ENCODE data around the gene OGFRL1. TPM values are rescaled to one million over a fixed set of nuclear protein-coding genes. Genes with fewer than 3 reads are reported as not detected.

Gene OGFRL1
- total RNA-seq, 1 experiment from 2014 or later = 6.9 TPM

GRCh38 chr6:71246596-71246995 lies 42.0 kb upstream of the OGFRL1 start:
- Mint-ChIP-seq H3K27me3 (ENCODE audit: insufficient read depth, unreplicated experiment) (peaks cover 3% of the 10 kb centered on the region), H3K36me3 (ENCODE audit: insufficient read depth, unreplicated experiment) (no peaks in the 10 kb centered on the region), H3K4me3 (ENCODE audit: unreplicated experiment) (no peak overlapping the region), H3K27ac (ENCODE audit: unreplicated experiment) (no peak overlapping the region), H3K9me3 (ENCODE audit: unreplicated experiment) (no peaks in the 10 kb centered on the region), H3K4me1 (ENCODE audit: low read depth, unreplicated experiment) (peaks cover 7% of the 10 kb centered on the region)
- Histone ChIP-seq H3K4me3 (ENCODE audit: low read depth, low read length) (no peak overlapping the region), H3K27me3 (replicated peaks; ENCODE audit: control insufficient read depth, insufficient read depth, low read length) (no peaks in the 10 kb centered on the region), H3K9me3 (no peaks in the 10 kb centered on the region), H3K36me3 (ENCODE audit: control insufficient read depth, insufficient read depth, low read length) (no peaks in the 10 kb centered on the region), H3K4me1 (peaks cover 6% of the 10 kb centered on the region; the same call in 1 of the 2 replicates)
- POLR2A ChIA-PET = no interaction called here
- no peak for TF ChIP-seq CTCF (IDR thresholded peaks at IDR 0.05; ENCODE audit: insufficient read depth in 1 of 2, low read depth in 1 of 2, low read length in 1 of 2, severe bottlenecking in 1 of 2, unreplicated experiment in 1 of 2)
- DNase-seq = no peak
- BruUV-seq (replicated peaks) = no TSS peak
- intact Hi-C loops (cut with micrococcal nuclease; ENCODE audit: unreplicated experiment) = no loop called here
- CTCF ChIA-PET = no interaction called here

GRCh38 chr6:71248306-71248765 lies 40.3 kb upstream of the OGFRL1 start:
- H3K27me3 ChIP-seq (replicated peaks; ENCODE audit: control insufficient read depth, insufficient read depth, low read length) = no peaks in the 10 kb centered on the region
- no peak overlapping the region for H3K27ac Mint-ChIP-seq (ENCODE audit: unreplicated experiment)
- ChIA-PET CTCF (no interaction called here), POLR2A (no interaction called here)
- intact Hi-C loops (cut with micrococcal nuclease; ENCODE audit: unreplicated experiment) = no loop called here
- no peaks in the 10 kb centered on the region for H3K36me3 ChIP-seq (ENCODE audit: control insufficient read depth, insufficient read depth, low read length)
- no peaks in the 10 kb centered on the region for H3K9me3 ChIP-seq
- no peak overlapping the region for H3K4me3 ChIP-seq (ENCODE audit: low read depth, low read length)
- peak in 1 of 2 experiments; percentile 21 for DNase-seq
- no peak overlapping the region for H3K4me3 Mint-ChIP-seq (ENCODE audit: unreplicated experiment)
- no peak for TF ChIP-seq CTCF (IDR thresholded peaks at IDR 0.05; ENCODE audit: insufficient read depth in 1 of 2, low read depth in 1 of 2, low read length in 1 of 2, severe bottlenecking in 1 of 2, unreplicated experiment in 1 of 2)
- BruUV-seq (replicated peaks) = no TSS peak
- peaks cover 7% of the 10 kb centered on the region for H3K4me1 Mint-ChIP-seq (ENCODE audit: low read depth, unreplicated experiment)
- H3K4me1 ChIP-seq = peaks cover 6% of the 10 kb centered on the region; the same call in 1 of the 2 replicates
- peaks cover 11% of the 10 kb centered on the region for H3K27me3 Mint-ChIP-seq (ENCODE audit: insufficient read depth, unreplicated experiment)
- no peaks in the 10 kb centered on the region for H3K9me3 Mint-ChIP-seq (ENCODE audit: unreplicated experiment)
- H3K36me3 Mint-ChIP-seq (ENCODE audit: insufficient read depth, unreplicated experiment) = no peaks in the 10 kb centered on the region

GRCh38 chr6:71248878-71249544 lies 39.6 kb upstream of the OGFRL1 start:
- ChIA-PET CTCF (no interaction called here), POLR2A (no interaction called here)
- Mint-ChIP-seq H3K4me3 (ENCODE audit: unreplicated experiment) (no peak overlapping the region), H3K27me3 (ENCODE audit: insufficient read depth, unreplicated experiment) (peaks cover 12% of the 10 kb centered on the region), H3K9me3 (ENCODE audit: unreplicated experiment) (no peaks in the 10 kb centered on the region), H3K4me1 (ENCODE audit: low read depth, unreplicated experiment) (peaks cover 7% of the 10 kb centered on the region), H3K27ac (ENCODE audit: unreplicated experiment) (no peak overlapping the region), H3K36me3 (ENCODE audit: insufficient read depth, unreplicated experiment) (no peaks in the 10 kb centered on the region)
- no peaks in the 10 kb centered on the region for H3K9me3 ChIP-seq
- no peak overlapping the region for H3K4me3 ChIP-seq (ENCODE audit: low read depth, low read length)
- intact Hi-C loops (cut with micrococcal nuclease; ENCODE audit: unreplicated experiment) = no loop called here
- no peak for DNase-seq
- H3K36me3 ChIP-seq (ENCODE audit: control insufficient read depth, insufficient read depth, low read length) = no peaks in the 10 kb centered on the region
- no TSS peak for BruUV-seq (replicated peaks)
- no peak for TF ChIP-seq CTCF (IDR thresholded peaks at IDR 0.05; ENCODE audit: insufficient read depth in 1 of 2, low read depth in 1 of 2, low read length in 1 of 2, severe bottlenecking in 1 of 2, unreplicated experiment in 1 of 2)
- H3K4me1 ChIP-seq = peaks cover 6% of the 10 kb centered on the region; the same call in 1 of the 2 replicates
- no peaks in the 10 kb centered on the region for H3K27me3 ChIP-seq (replicated peaks; ENCODE audit: control insufficient read depth, insufficient read depth, low read length)

Data from Caco-2 (cell line).